Mesodermal cell (in vitro differentiated cells): Measurements from ENCODE around the gene BDP1.
"Not testable (repeated sequence)": the region's sequence is repeated elsewhere in the genome, so short reads cannot be mapped to it uniquely, and the experiment has no call there.

Experiments used
- H3K27ac ChIP-seq: 2 replicates; pipeline ENCODE4 v1.7.0; 2013; ENCODE audit warnings: mild to moderate bottlenecking, low read depth, low read length, moderate library complexity; ENCODE audit not compliant: severe bottlenecking
- H3K36me3 ChIP-seq: 2 replicates; pipeline ENCODE4 v1.7.1; 2013; ENCODE audit warnings: mild to moderate bottlenecking, low read length, moderate library complexity; ENCODE audit not compliant: control insufficient read depth, insufficient read depth
- H3K4me1 ChIP-seq: one replicate; pipeline ENCODE4 v1.7.1; 2013; ENCODE audit warnings: mild to moderate bottlenecking, low read length; ENCODE audit not compliant: insufficient read depth, control insufficient read depth, poor library complexity, severe bottlenecking
- H3K4me3 ChIP-seq: 2 replicates; pipeline ENCODE4 v1.7.0; 2013; ENCODE audit warnings: low read length, control low read depth, mild to moderate bottlenecking; ENCODE audit not compliant: insufficient read depth, poor library complexity, severe bottlenecking; ENCODE audit errors: extremely low read depth
- H3K9me3 ChIP-seq: 2 replicates; pipeline ENCODE4 v1.7.1; 2013; ENCODE audit warnings: mild to moderate bottlenecking, low read length, moderate library complexity; ENCODE audit not compliant: control insufficient read depth
- WGBS, 2 experiments: methylation state at CpG; one replicate each; pipeline ENCODE4 v1.1.5; 2013; ENCODE audit warnings: missing lambda C conversion rate in 2 of 2; ENCODE audit not compliant: insufficient coverage in 2 of 2; 5-methylcytosine and 5-hydroxymethylcytosine counted together

Gene BDP1

GRCh38 chr5:71525611-71526010 lies 70.2 kb downstream of the BDP1 start:
- WGBS, 2 experiments, result 91 to 96% methylated on average over 7 of the region's 26 CpGs
- H3K4me1 ChIP-seq, result not testable (repeated sequence)

DNA sequence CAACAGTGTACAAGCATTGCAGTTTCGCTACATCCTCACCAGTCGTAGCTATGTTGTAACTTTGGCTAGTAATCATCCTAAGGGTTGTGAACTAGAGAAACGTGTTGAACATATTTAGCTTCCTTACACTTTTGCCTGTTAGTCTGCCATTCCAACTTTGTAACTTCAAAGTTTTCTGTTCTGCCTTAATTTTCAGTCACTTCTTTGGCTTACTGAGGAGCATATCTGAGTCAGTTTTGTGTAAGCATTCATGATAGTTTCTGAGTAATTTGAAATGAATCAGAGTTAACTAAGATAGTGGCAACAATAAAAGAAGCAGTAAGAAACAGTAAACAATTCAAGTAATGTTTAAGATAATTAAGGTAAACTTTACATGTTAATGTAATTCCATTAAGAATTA lies 72.8 kb downstream of the BDP1 start:
- Histone ChIP-seq H3K4me3 (no peak overlapping the region), H3K4me1 (no peaks in the 10 kb centered on the region), H3K36me3 (peaks cover 54% of the 10 kb centered on the region), H3K27ac (no peak overlapping the region), H3K9me3 (no peaks in the 10 kb centered on the region)
- no CpG with 5 or more reads among the region's 3 CpGs for WGBS, 2 experiments

More at GRCh38 chr5:71525611-71526010, 70.2 kb downstream of the BDP1 start:
- not testable (repeated sequence) for H3K9me3 ChIP-seq, H3K27ac ChIP-seq, H3K4me3 ChIP-seq
- peaks cover 57% of the 10 kb centered on the region for H3K36me3 ChIP-seq

DNA sequence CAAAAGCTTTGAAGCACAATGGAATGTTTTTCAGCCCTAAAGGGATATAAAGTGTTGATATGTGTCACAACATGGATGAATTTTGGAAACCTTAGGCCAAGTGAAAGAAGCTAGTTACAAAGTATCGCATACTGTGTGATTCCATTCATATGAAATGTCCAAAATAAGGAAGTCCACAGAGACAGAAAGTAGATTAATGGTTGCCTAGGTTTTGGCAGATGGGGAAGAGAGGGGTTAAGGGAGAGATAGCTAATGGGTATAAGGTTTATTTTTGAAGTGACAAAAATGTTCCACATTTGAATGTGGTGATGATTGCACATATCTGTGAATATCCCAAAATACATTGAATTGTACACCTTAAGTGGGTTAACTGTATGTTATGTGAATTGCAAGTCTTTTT lies 74.2 kb downstream of the BDP1 start:
- WGBS, 2 experiments, result 80 to 92% methylated on average over 1 of the region's 1 CpG
- Histone ChIP-seq H3K4me1 (no peaks in the 10 kb centered on the region), H3K4me3 (no peak overlapping the region), H3K9me3 (no peaks in the 10 kb centered on the region), H3K36me3 (peaks cover 51% of the 10 kb centered on the region), H3K27ac (no peak overlapping the region)

DNA sequence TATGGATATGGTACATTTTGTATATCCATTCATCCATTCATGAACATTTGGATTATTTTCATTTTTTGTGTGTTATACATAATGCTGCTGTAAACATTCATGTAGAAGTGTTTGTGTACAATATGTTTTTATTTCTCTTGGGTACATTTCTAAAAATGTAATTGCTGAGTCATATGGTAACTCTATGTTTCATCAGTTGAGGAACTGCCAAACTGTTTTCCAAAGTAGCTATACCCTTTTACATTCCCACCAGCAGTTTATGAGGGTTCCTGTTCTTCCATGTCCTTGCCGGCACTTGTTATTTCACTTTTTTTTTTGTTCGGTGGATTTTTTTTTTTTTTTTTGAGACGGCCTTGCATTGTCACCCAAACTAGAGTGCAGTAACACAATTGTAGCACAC lies 77.7 kb downstream of the BDP1 start:
- WGBS, 2 experiments, result 100% methylated on average over 1 of the region's 3 CpGs; no CpG with 5 or more reads in 1 of the 2 experiments

GRCh38 chr5:71533615-71534014 lies 78.2 kb downstream of the BDP1 start:
- Histone ChIP-seq H3K4me1 (no peaks in the 10 kb centered on the region), H3K27ac (no peak overlapping the region), H3K36me3 (peaks cover 68% of the 10 kb centered on the region), H3K4me3 (no peak overlapping the region), H3K9me3 (no peaks in the 10 kb centered on the region)
- WGBS, 2 experiments, result 80% methylated on average over 1 of the region's 1 CpG; no CpG with 5 or more reads in 1 of the 2 experiments

More for the DNA sequence above, 77.7 kb downstream of the BDP1 start:
- Histone ChIP-seq H3K27ac (no peak overlapping the region), H3K4me1 (no peaks in the 10 kb centered on the region), H3K36me3 (peaks cover 67% of the 10 kb centered on the region), H3K4me3 (no peak overlapping the region), H3K9me3 (no peaks in the 10 kb centered on the region)

DNA sequence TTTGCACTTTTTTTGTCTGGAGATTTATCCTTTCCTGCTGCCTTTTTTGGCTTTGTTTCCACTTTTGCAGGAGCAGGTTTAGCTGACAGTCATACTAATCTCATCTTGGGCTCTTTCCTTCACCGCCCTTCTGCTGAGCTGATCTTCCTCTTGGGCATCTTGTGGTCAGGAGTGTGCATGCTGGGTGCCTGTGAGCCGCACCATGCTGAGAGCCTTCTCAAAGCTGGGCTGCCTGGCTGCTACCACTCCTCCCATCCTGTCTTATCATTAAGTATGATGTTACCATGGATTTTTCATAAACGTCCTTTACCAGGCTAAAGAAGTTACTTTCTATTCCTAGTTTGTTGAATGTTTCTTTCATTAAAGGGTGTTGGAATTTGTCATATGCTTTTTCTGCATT lies 82.2 kb downstream of the BDP1 start:
- H3K9me3 ChIP-seq, result no peaks in the 10 kb centered on the region
- no peak overlapping the region for H3K27ac ChIP-seq
- peaks cover 54% of the 10 kb centered on the region for H3K36me3 ChIP-seq
- no peak overlapping the region for H3K4me3 ChIP-seq
- 92% methylated on average over 2 of the region's 3 CpGs; no CpG with 5 or more reads in 1 of the 2 experiments for WGBS, 2 experiments
- no peaks in the 10 kb centered on the region for H3K4me1 ChIP-seq

- not testable (repeated sequence) for H3K4me3 ChIP-seq, H3K4me1 ChIP-seq, H3K27ac ChIP-seq, H3K9me3 ChIP-seq
- WGBS, 2 experiments, result no CpG with 5 or more reads among the region's 7 CpGs
- peaks cover 81% of the 10 kb centered on the region for H3K36me3 ChIP-seq
Measured at GRCh38 chr5:71550885-71551284, 95.4 kb downstream of the BDP1 start.

GRCh38 chr5:71551582-71551981 lies 96.1 kb downstream of the BDP1 start:
- whole genome bisulfite sequencing, 2 experiments, result 96 to 98% methylated on average over 4 to 5 of the region's 27 CpGs
- not testable (repeated sequence) for H3K4me1 ChIP-seq, H3K9me3 ChIP-seq, H3K27ac ChIP-seq, H3K4me3 ChIP-seq
- peaks cover 77% of the 10 kb centered on the region for H3K36me3 ChIP-seq

GRCh38 chr5:71552026-71552749 lies 96.7 kb downstream of the BDP1 start:
- not testable (repeated sequence) for H3K4me1 ChIP-seq, H3K9me3 ChIP-seq, H3K27ac ChIP-seq, H3K4me3 ChIP-seq
- 95 to 97% methylated on average over 15 to 27 of the region's 53 CpGs for WGBS, 2 experiments
- peaks cover 77% of the 10 kb centered on the region for H3K36me3 ChIP-seq

DNA sequence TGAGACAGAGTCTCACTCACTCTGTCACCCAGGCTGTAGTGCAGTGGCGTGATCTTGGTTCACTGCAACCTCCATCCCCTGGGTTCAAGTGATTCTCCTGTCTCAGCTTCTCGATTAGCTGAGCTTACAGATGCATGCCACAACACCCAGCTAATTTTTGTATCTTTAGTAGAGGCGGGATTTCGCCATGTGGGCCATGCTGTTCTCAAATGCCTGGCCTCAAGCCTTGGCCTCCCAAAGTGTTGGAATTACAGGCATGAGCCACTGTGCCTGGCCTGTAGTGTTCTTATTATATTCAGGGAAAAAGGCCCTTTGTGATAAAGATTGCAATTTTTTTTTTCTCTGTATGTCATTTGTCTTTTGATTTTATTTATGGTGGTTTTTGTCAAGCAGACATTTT lies 107.7 kb downstream of the BDP1 start:
- WGBS, 2 experiments, result 87 to 100% methylated on average over 2 to 4 of the region's 4 CpGs
- Histone ChIP-seq H3K27ac (no peak overlapping the region), H3K4me3 (no peak overlapping the region), H3K36me3 (peaks cover 51% of the 10 kb centered on the region), H3K4me1 (no peaks in the 10 kb centered on the region), H3K9me3 (no peaks in the 10 kb centered on the region)

DNA sequence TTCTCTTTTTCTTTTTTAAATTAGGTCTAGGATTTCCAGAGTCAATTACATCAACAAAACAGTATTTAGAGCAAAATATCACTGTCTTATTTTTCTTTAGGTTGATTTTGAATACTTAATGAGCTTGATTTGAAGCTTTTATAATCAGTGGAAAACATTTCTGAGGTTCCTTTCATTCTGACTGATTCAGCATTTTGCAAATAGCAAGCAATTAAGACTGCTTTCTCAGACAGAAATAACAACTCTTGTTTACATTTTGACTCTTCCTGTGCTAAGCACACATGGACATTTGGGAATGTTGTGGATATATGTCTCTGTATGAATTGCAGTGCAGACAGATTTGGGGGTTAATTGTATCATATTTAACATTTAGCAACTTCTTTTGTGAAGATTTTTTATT lies 109.4 kb downstream of the BDP1 start:
- Histone ChIP-seq H3K27ac (no peak overlapping the region), H3K9me3 (no peaks in the 10 kb centered on the region), H3K4me1 (no peaks in the 10 kb centered on the region), H3K4me3 (no peak overlapping the region), H3K36me3 (peaks cover 44% of the 10 kb centered on the region)
